ENCODE measurements around the gene CDKL2.
"Not testable (repeated sequence)": the region's sequence is repeated elsewhere in the genome, so short reads cannot be mapped to it uniquely, and the experiment has no call there.

CDKL2 gene

GRCh38 chr4:75666299-75666698, 36.0 kb upstream of the CDKL2 start:
- Histone ChIP-seq H2AFZ (ENCODE audit: low read length) (no peak overlapping the region), H3K79me2 (ENCODE audit: insufficient read depth, low read length) (peaks cover 100% of the 10 kb centered on the region), H3K9ac (ENCODE audit: low read depth, low read length, poor library complexity, severe bottlenecking) (peak overlapping the region; percentile 25), H3K4me2 (ENCODE audit: low read depth, low read length, poor library complexity, severe bottlenecking) (peak overlapping the region; percentile 89), H3K27me3 (ENCODE audit: insufficient read depth, low read length, poor library complexity, severe bottlenecking) (no peaks in the 10 kb centered on the region), H4K20me1 (ENCODE audit: insufficient read depth, low read length, poor library complexity, severe bottlenecking) (peaks cover 96% of the 10 kb centered on the region), H3F3A (ENCODE audit: low read depth) (no peaks in the 10 kb centered on the region), H3K9me3 (ENCODE audit: insufficient read depth, low read depth, low read length) (no peaks in the 10 kb centered on the region), H3K36me3 (ENCODE audit: insufficient read depth, low read length) (peaks cover 15% of the 10 kb centered on the region; the same call in 1 of the 2 replicates), H3K4me3 (ENCODE audit: low read length, poor library complexity, severe bottlenecking) (peak overlapping the region; percentile 99), H3K9me2 (replicated peaks; ENCODE audit: low read depth, low read length) (no peaks in the 10 kb centered on the region), H3K4me1 (ENCODE audit: insufficient read depth, low read length, poor library complexity, severe bottlenecking) (peaks cover 55% of the 10 kb centered on the region)
- TF ChIP-seq EZH2phosphoT487 (IDR thresholded peaks at IDR 0.05; ENCODE audit: borderline replicate concordance) (no peak), CTCF (conservative IDR thresholded peaks at IDR 0.05; ENCODE audit: low read length) (no peak)

GRCh38 chr4:75664604-75665003, 34.3 kb upstream of the CDKL2 start:
- Histone ChIP-seq H3K4me1 (ENCODE audit: insufficient read depth, low read length, poor library complexity, severe bottlenecking) (peaks cover 39% of the 10 kb centered on the region), H3K4me2 (ENCODE audit: low read depth, low read length, poor library complexity, severe bottlenecking) (peak overlapping the region; percentile 89), H4K20me1 (ENCODE audit: insufficient read depth, low read length, poor library complexity, severe bottlenecking) (peaks cover 96% of the 10 kb centered on the region), H3K36me3 (ENCODE audit: insufficient read depth, low read length) (peaks cover 32% of the 10 kb centered on the region), H3K4me3 (ENCODE audit: low read length, poor library complexity, severe bottlenecking) (peak overlapping the region; percentile 99), H3K79me2 (ENCODE audit: insufficient read depth, low read length) (peaks cover 100% of the 10 kb centered on the region)
- not testable (repeated sequence) for H3K9me3 ChIP-seq (ENCODE audit: insufficient read depth, low read depth, low read length); H3K9ac ChIP-seq (ENCODE audit: low read depth, low read length, poor library complexity, severe bottlenecking); H3K27me3 ChIP-seq (ENCODE audit: insufficient read depth, low read length, poor library complexity, severe bottlenecking); H2AFZ ChIP-seq (ENCODE audit: low read length); H3K9me2 ChIP-seq (replicated peaks; ENCODE audit: low read depth, low read length); H3F3A ChIP-seq (ENCODE audit: low read depth)

GRCh38 chr4:75662626-75663025, 32.3 kb upstream of the CDKL2 start:
- Histone ChIP-seq H3F3A (ENCODE audit: low read depth) (no peaks in the 10 kb centered on the region), H3K4me3 (ENCODE audit: low read length, poor library complexity, severe bottlenecking) (no peak overlapping the region), H3K9ac (ENCODE audit: low read depth, low read length, poor library complexity, severe bottlenecking) (no peak overlapping the region), H2AFZ (ENCODE audit: low read length) (no peak overlapping the region), H3K4me1 (ENCODE audit: insufficient read depth, low read length, poor library complexity, severe bottlenecking) (peaks cover 22% of the 10 kb centered on the region), H3K9me3 (ENCODE audit: insufficient read depth, low read depth, low read length) (no peaks in the 10 kb centered on the region), H3K9me2 (replicated peaks; ENCODE audit: low read depth, low read length) (no peaks in the 10 kb centered on the region), H3K27me3 (ENCODE audit: insufficient read depth, low read length, poor library complexity, severe bottlenecking) (no peaks in the 10 kb centered on the region), H3K79me2 (ENCODE audit: insufficient read depth, low read length) (peaks cover 98% of the 10 kb centered on the region), H3K36me3 (ENCODE audit: insufficient read depth, low read length) (peaks cover 51% of the 10 kb centered on the region), H4K20me1 (ENCODE audit: insufficient read depth, low read length, poor library complexity, severe bottlenecking) (peaks cover 92% of the 10 kb centered on the region), H3K4me2 (ENCODE audit: low read depth, low read length, poor library complexity, severe bottlenecking) (no peak overlapping the region)
- TF ChIP-seq EZH2phosphoT487 (IDR thresholded peaks at IDR 0.05; ENCODE audit: borderline replicate concordance) (no peak), CTCF (conservative IDR thresholded peaks at IDR 0.05; ENCODE audit: low read length) (no peak)

GRCh38 chr4:75660491-75660890, 30.2 kb upstream of the CDKL2 start:
- Histone ChIP-seq H4K20me1 (ENCODE audit: insufficient read depth, low read length, poor library complexity, severe bottlenecking) (peaks cover 83% of the 10 kb centered on the region), H3K79me2 (ENCODE audit: insufficient read depth, low read length) (peaks cover 91% of the 10 kb centered on the region)

More at GRCh38 chr4:75660491-75660890, 30.2 kb upstream of the CDKL2 start:
- no peak overlapping the region for H3K4me2 ChIP-seq (ENCODE audit: low read depth, low read length, poor library complexity, severe bottlenecking)
- H3K27me3 ChIP-seq (ENCODE audit: insufficient read depth, low read length, poor library complexity, severe bottlenecking), result no peaks in the 10 kb centered on the region
- H3K9me3 ChIP-seq (ENCODE audit: insufficient read depth, low read depth, low read length), result no peaks in the 10 kb centered on the region
- TF ChIP-seq EZH2phosphoT487 (IDR thresholded peaks at IDR 0.05; ENCODE audit: borderline replicate concordance) (no peak), CTCF (conservative IDR thresholded peaks at IDR 0.05; ENCODE audit: low read length) (no peak)
- H3K36me3 ChIP-seq (ENCODE audit: insufficient read depth, low read length), result peaks cover 73% of the 10 kb centered on the region
- H2AFZ ChIP-seq (ENCODE audit: low read length), result no peak overlapping the region
- H3F3A ChIP-seq (ENCODE audit: low read depth), result no peaks in the 10 kb centered on the region
- no peak overlapping the region for H3K9ac ChIP-seq (ENCODE audit: low read depth, low read length, poor library complexity, severe bottlenecking)
- no peaks in the 10 kb centered on the region for H3K9me2 ChIP-seq (replicated peaks; ENCODE audit: low read depth, low read length)
- peaks cover 4% of the 10 kb centered on the region for H3K4me1 ChIP-seq (ENCODE audit: insufficient read depth, low read length, poor library complexity, severe bottlenecking)
- no peak overlapping the region for H3K4me3 ChIP-seq (ENCODE audit: low read length, poor library complexity, severe bottlenecking)

Measured in Loucy (cell line).